HG03045 (cell line): Measurements from ENCODE around the gene LCN12.
A peak's percentile ranks its signal among the peaks of the same experiment; 100 is the strongest.
"Not testable (repeated sequence)": the region's sequence is repeated elsewhere in the genome, so short reads cannot be mapped to it uniquely, and the experiment has no call there.

Experiments
- ATAC-seq: cut with Tn5 transposase; IDR thresholded peaks from one replicate; pipeline ENCODE4 v1.9.1; 2021; ENCODE audit warnings: mild to moderate bottlenecking, moderate library complexity; ENCODE audit not compliant: unreplicated experiment

LCN12 gene

DNA sequence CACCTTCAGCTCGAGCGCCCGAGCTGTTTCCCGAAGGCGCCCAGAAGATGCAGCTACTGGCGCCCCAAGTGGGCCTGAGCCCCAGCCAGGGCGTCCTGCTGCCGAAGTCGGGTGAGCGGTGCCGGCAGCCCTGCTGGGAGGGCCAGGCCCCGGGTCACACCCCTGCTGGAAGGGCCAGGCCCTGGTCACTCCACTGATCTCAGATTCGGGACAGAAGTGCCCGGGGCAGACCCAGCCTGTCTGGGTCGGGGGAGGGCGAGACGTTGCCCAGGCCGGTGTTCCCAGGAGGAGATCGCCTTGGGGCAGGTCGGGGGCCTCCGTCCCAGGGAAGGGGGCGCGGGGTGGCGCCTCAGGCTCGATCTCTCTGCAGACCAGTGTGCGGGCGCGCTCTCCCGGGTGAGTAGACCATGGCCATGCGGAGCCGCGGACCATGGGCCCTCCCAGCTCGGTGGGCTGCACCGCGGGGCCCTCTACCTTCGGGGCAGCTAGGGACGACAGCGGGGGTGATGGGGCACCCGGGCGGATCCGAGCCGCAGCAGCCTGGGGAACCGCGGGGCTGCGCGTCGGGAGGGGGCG lies 33.0 kb downstream of the LCN12 start:
- ATAC-seq = no peak

DNA sequence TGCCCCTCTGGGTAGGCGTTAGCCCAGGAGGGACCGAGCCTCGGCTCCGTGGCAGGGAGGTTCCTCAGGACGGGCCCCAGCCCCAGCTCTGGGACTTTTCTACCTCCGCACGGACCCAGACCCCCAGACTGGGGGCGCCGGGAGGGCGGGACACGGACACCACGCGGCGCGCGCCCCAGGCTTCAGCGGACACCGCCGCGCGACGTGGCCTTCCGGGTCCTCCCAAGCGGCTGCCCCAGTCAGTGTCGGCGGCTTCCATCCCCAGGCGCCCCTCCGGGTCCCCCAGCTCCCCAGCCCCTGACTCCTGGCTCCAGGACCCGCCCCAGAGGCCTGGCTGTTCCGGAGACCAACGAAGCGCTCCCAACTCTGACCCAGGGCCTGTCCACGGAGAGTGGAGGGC lies 33.8 kb downstream of the LCN12 start:
- no peak for ATAC-seq

DNA sequence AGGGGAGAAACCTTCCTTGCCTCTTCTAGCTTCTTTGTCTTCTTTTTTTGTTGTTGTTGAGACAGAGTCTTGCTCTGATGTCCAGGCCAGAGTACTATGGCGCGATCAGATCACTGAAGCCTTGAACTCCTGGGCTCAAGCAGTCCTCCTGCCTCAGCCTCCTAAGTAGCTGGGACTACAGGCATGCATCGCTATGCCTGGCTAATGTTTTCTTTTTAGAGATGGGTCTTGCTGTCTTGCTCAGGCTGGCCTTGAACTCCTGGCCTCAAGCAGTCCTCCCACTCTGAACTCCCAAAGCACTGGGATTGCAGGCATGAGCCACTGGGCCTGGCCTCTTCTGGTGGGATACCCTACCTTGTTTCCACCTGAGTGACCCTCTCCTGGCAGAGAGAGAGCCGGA lies 36.8 kb downstream of the LCN12 start:
- no peak for ATAC-seq

DNA sequence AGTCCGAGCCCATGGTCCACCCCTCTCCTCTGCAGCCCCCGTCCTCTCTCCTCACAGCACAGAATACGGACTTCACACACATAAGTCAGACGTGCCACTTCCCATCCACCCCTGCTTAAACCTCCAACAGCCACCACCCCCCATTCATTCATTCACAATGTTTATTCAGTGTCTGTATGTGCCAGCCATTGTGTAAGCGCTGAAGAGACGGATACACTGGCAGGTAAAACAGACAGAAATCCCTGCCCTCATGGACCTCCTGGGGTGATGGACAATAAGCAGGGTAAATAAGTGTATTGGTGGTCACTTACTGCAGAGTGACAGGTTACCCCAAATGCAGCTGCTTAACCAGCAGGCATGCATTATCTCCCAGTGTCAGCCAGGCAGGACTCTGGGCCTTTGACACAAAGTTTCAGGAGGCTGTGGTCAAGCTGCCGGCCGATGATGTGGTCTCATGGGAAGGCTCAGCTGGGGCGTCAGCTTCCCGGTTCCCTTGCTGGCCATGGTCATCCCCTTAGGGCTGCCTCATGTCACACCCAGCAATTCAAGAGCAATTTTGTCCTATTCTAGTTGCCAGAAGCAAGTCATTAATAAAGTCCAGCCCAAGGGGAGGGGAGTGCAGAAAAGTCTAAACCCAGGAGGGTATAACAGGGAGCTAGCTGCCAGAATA lies 38.3 kb downstream of the LCN12 start:
- ATAC-seq = no peak

DNA sequence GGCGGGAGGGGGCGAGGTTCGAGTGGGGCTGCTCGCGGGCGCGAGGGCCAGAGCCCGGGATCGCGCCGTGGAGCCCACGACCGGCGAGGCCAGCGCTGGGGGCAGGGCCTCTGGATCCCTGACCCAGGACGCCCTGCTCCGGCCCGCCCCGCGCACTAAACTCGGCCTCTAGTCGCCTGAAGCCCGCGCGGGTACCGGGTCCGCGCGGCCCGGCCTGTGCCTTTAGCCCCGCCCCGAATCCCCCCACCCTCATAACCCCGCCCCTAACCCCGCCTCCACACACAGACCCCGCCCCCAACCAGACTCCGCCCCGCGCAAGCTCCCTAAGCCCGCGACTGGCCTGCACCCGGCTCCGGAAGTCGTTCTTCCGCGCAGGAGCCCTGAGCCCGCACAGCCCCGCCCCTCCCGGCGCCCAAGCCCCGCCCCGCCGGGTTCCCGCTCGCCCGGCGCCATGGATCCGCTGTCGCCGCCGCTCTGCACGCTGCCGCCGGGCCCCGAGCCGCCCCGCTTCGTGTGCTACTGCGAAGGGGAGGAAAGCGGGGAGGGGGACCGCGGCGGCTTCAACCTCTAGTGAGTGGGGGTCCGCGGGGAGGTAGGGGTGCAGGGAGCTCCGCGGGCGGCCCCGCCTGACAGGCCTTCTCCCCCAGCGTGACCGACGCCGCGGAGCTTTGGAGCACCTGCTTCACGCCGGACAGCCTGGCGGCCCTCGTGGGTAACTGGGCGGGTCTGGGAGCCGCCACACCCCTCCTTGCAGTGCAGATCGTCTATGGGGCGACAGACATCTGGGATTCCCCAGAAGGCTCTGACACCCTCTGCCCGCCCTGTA lies 40.1 kb downstream of the LCN12 start, which contains the start of gene PAXX:
Gene PAXX, plus strand, starts transcription at position 430 of the 826 bp plus-strand sequence. Its CDS starts 22 bp downstream, at position 452.
- peak; percentile 79 for ATAC-seq

DNA sequence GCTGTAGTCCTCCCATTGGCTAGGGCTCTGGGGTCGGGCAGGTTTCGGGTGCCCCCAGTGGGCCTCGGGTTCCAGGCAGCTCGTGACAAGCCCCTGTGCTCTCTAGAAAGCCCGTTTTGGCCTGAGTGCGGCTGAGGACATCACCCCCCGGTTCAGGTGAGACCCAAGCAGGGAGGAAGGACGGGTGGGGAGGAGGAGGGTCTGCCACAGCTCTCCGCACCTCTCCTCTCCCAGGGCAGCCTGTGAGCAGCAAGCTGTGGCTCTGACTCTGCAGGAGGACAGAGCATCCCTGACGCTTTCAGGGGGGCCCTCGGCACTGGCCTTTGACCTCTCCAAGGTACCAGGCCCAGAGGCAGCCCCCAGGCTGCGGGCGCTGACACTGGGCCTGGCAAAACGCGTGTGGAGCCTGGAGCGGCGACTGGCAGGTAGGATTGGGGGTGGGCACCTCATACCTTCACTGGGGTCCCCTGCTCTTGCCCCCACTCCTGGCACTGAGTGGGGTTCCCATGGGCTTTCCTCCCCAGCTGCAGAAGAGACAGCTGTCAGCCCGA lies 40.8 kb downstream of the LCN12 start:
- ATAC-seq = no peak

DNA sequence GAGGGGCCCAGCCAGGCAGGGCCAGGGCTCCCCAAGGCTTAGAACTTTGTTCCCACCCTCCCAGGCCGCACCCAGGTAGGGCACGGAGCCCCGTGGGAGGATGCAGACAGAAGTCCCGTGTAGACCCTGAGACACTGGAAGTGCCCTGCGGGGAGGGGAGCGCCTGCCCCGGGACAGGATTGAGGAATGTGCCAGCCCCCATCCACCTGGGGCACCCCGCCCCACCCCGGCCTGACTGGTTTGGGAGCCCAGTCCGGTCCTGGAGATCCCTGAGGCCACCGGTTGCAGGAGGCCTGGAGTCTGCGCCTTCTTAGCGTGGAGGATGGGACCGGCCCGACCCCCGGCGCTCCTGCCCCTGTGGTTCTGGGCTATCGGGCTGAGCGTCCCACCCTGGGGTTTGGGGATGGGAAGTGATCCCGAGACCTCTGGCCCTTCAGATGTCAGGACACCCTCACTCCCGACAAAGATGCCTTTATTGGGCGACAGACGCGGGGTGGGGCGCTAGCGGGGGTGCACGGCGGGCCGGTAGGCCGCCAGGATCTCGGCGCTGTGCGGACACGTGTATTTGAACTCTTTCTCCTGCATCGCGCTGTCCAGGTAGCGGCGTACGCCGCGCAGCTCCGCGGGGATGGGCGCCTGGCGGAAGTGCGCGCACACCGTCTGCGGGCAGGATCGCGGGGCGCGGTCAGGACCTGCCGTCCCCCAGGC lies 42.3 kb downstream of the LCN12 start:
- ATAC-seq = no peak

DNA sequence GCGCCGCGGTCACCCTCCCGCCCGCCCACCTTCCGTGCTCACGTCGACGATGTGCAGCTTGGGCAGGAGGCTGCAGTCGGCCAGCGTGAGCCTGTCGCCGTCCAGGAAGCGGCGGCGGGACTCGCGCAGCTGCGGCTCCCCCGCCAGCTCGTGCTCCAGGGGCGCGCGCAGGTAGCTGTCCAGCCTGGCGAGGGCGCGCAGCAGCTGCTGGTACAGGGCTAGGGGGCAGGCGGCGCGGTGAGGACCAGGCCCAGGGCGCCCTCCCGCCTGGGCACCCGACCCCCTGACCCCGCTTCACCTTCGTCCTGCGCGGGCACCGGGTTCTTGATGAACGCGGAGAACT lies 42.8 kb downstream of the LCN12 start:
- no peak for ATAC-seq

DNA sequence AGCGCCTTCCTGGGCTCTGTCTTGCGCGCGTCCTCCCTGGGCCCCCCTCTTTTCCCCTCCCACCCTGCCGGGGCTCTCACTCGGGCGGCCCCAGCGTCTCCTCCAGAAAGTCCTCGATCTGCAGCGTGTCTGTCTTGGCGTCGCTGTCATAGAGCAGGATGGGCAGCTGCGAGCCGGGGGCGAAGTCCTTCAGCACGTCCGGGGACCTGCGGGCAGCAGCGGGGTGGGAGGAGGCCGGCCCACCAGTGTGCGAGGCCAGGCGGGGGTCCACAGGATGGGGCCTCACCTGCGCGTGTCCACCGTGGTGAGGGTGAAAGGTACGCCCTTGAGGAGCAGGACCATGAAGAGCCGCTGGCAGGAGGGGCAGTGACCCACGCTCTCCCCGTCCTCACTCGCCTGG lies 43.3 kb downstream of the LCN12 start:
- no peak for ATAC-seq

DNA sequence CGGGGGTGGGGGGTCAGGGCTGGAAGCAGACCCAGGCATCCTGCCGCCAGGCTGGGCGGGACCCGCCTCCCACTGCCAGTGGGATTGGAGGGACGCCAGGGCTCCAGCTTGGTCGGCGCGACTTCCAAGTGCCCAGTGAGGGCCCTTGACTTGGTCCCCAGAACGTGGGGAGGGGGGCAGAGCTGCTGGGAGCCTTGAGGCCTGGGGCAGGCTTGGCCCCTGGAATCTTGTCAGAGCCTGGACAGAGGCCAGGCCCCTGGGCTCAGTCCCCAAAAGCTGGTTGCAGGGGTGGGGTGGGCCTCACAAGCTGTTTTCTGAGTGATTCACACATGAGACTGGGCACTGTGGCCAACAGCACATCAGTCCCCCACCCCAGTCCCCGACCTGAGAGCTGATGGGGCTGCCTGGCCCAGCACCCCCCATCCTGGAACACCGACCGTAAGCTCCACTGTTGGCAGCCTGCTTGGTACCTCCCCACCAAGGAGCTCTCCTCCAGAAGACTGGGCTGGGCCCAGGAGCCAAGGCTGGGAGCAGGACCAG lies 43.8 kb downstream of the LCN12 start:
- ATAC-seq = no peak

DNA sequence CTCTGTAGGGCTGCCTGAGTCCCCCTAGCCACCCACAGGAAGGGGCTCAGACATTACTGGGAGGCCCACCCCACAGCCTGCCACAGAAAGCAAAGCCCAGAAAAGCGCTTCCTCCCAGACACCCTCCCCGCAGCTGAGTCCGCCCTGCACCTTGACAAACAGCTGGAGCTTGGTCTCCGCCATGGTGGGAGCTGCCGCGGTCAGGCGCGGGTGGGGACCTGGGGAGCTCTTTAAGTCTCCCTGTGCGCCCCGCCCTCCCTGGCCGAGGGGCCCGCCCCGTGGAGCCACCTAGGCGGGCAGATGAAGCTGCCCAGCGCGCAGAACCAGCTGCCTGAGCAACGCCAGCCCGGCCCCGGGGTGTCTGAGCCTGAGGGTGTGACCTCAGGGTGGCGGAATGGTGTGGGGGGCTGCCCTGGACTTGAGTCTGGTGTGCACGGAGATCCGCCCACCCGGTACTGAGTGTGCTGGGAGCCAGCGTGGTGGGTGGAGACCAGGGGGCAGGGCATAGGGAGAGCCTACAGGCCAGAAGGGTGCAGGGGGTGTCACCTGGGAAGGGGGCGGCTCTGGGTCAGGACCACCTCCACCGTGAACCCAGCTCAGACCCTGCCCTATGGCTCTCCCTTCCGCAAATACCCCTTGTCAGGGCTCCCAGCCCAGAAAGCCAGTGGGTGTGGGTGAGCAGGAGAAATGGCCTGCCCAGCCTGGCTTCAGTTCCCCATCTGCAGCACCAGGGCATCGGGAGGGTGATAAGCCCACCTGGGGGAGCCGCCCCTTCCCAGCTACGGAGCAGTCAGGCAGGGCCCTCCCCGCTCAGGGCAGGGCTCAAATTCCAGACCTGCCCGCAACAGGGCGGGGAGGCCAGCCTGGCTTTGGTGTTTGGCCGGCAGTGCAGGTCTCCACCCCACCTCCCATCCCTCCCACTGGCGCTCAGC lies 44.6 kb downstream of the LCN12 start, which contains the start of gene CLIC3:
Gene CLIC3, minus strand, starts transcription at position 208 of the 932 bp plus-strand sequence. Its CDS starts 25 bp downstream, at position 183.
- ATAC-seq = no peak

DNA sequence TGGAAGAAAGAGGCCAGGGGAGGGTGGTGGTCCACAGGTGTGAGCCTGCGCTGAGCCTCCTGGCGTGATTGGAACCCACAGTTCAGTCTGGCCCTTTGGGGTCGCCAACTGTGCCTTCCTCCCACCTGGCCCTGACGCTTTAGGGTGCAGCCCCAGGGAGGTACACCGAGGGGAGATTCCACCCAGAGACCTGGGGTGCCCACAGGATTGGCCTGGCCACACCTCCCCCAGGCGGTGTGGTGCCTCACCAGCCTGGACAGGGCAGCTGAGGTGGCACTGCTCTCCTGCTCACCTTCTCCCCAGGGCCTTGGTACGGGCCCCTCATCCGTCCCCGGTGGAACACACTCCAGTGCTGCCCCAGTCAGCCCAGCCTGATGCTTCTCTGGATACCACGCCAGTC lies 45.3 kb downstream of the LCN12 start:
- no peak for ATAC-seq

DNA sequence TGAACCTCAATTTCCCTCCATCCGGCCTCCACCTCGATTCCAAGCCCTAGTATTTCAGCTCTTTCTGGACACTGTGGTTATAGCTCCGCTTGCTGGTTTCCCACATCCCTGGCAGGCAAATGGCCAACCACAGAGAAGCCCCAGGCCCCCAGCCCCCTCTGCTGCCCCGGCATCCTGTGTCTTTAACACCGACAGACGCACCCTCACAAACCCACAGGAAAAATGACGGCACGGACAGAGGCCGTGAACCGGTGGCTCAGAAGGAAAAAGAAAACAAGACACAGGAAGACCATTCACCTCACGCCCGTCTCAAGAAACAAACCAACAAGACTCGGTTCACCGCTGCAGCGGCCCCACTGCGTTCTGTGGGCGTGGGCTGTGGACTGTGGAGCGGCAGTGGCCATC lies 45.8 kb downstream of the LCN12 start:
- no peak for ATAC-seq

DNA sequence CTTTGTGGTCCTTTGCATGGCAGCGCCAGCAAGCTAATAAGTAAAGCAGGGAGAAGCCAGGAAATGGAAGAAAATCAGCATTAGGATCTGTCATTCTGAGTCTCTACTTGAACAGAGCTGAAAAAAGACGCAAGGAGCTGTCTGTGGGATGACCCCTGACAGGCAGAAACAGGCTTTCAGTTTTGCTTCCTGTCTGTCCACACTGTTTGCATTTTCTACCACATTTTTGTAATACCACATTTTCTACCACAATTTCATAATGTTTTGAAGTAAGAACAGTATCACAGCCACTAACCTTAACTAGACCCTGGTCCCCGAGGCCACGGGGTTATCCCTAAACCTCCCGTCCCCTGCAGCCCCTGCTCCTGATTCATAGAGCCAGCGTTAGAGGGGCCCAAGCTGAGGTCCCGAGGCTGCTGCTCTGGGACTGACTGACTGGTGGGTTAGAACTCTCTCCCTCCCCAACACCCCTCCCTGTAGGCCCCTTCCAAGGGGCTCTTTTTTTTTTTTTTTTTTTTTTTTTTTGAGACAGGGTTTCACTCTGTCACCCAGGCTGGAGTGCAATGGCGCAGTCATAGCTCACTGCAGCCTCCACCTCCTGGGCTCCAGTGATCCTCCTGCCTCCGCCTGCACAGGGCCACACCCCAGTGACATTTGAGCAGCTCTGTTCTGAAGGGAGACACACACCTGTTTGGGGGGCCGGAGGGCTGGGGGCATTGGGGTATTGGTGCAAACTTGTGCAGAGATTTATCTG lies 48.3 kb downstream of the LCN12 start:
- peak; percentile 67 for ATAC-seq

DNA sequence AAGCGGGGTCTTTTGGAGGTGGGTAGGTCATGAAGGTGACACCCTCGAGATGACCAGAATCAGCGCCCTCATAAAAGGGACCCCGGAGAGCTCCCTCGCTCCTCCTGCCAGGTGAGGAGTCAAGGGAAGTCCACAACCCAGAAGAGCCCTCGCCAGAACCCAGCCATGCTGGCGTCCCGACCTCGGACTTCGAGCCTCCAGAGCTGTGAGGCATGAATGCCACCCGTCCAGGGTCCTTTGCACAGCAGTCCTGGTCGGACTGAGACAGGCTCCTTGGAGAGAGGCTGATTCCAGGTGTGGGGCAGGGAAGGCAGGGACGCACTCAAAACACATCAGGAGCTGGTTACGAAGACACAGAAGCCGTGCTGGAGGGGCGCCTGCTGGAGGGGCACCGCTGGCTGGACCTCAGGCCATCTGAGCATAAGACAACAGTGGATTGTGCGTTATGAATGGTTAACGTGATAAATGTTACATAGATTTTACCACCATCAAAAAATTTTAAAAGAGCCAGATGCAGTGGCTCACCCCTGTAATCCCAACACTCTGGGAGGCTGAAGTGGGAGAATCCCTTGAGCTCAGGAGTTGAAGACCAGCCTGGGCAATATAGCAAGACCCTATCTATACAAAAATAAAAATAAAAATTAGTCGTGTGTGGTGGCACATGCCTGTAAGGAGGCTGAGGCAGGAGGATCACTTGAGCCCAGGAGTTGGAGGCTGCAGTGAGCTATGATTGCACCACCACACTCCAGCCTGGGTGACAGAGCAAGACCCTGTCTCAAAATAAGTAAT lies 50.0 kb downstream of the LCN12 start:
- no peak for ATAC-seq

DNA sequence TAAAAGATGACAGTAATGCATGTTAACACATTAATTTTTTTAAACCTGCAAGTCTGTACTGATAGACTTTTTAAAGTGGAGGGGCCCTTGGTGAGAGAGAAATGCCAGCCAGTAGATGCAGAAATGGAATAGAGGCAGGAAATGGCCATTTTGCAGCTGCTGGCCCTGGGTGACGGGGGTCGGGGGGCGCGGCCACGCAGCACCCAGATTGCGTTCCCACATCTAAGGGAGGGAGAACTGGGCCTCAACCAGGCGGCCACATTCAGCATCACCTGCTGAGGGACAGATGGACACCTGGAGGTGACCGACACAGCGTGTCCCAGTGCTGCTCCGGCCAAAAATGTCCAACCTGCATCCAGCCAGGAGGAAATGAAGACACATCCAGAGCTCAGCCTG lies 50.6 kb downstream of the LCN12 start:
- no peak for ATAC-seq

DNA sequence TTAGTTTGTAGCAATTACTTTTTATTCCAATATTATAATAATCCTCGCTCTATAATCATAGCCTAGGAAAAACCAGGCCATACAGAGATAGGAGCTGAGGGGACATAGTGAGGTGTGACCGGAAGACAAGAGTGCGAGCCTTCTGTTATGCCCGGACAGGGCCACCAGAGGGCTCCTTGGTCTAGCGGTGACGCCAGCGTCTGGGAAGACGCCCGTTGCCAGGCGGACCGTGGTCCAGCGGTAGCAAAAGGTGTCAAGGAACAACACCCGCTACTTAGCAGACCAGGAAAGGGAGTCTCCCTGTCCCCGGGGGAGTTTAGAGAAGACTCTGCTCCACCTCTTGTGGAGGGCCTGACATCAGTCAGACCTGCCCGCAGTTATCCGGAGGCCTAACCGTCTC lies 52.2 kb downstream of the LCN12 start:
- not testable (repeated sequence) for ATAC-seq
